ENCODE measurements around the gene UBE2D3. TPM values are rescaled to one million over a fixed set of nuclear protein-coding genes. Genes with fewer than 3 reads are reported as not detected.

Gene UBE2D3
- total RNA-seq, 4 donors from 2014 or later: 436 to 523 (median 488) TPM

- Histone ChIP-seq H3K27ac (no peak overlapping the region), H3K27me3 (no peaks in the 10 kb centered on the region), H3K36me3 (no peaks in the 10 kb centered on the region), H3K4me1 (peaks cover 14% of the 10 kb centered on the region), H3K4me3 (no peak overlapping the region), H3K9me3 (no peaks in the 10 kb centered on the region)
- DNase-seq (ENCODE audit: low spot score in 2 of 2): no peak
- 95% methylated on average over 7 of the region's 7 CpGs for WGBS
- TF ChIP-seq EP300 (IDR thresholded peaks at IDR 0.05): no peak
- no peak for TF ChIP-seq POLR2AphosphoS5 (IDR thresholded peaks at IDR 0.05)
- TF ChIP-seq CTCF (IDR thresholded peaks at IDR 0.05): no peak
- TF ChIP-seq POLR2A (IDR thresholded peaks at IDR 0.05): no peak
Observed at GRCh38 chr4:102829803-102830202, 2.5 kb upstream of the UBE2D3 start.

GRCh38 chr4:102828497-102828808 is 1.1 kb upstream of the UBE2D3 start:
- H3K4me3 ChIP-seq: peak overlapping the region; percentile 68
- no peaks in the 10 kb centered on the region for H3K9me3 ChIP-seq

GRCh38 chr4:102827674-102828496 is 534 bp upstream of the UBE2D3 start:
- Histone ChIP-seq H3K36me3 (no peaks in the 10 kb centered on the region), H3K9me3 (no peaks in the 10 kb centered on the region), H3K4me1 (peaks cover 31% of the 10 kb centered on the region), H3K27me3 (no peaks in the 10 kb centered on the region), H3K4me3 (peak overlapping the region; percentile 68), H3K27ac (peak overlapping the region; percentile 100)
- WGBS: 0% methylated on average over 42 of the region's 50 CpGs
- TF ChIP-seq POLR2A (IDR thresholded peaks at IDR 0.05) (peak; percentile 14 to 19), EP300 (IDR thresholded peaks at IDR 0.05) (no peak), POLR2AphosphoS5 (IDR thresholded peaks at IDR 0.05) (peak in 2 of 3 donors; percentile 48 to 79)
- DNase-seq (ENCODE audit: low spot score in 2 of 2): peak; percentile 99 to 100

More at GRCh38 chr4:102828497-102828808, 1.1 kb upstream of the UBE2D3 start:
- no peaks in the 10 kb centered on the region for H3K36me3 ChIP-seq
- 0% methylated on average over 4 of the region's 4 CpGs for WGBS
- no peak for TF ChIP-seq POLR2A (IDR thresholded peaks at IDR 0.05)
- no peak for TF ChIP-seq POLR2AphosphoS5 (IDR thresholded peaks at IDR 0.05)
- TF ChIP-seq CTCF (IDR thresholded peaks at IDR 0.05): no peak
- TF ChIP-seq EP300 (IDR thresholded peaks at IDR 0.05): no peak
- DNase-seq (ENCODE audit: low spot score in 2 of 2): no peak
- H3K4me1 ChIP-seq: peaks cover 25% of the 10 kb centered on the region
- no peaks in the 10 kb centered on the region for H3K27me3 ChIP-seq
- H3K27ac ChIP-seq: peak overlapping the region; percentile 100

GRCh38 chr4:102826105-102826889 is 1.1 kb downstream of the UBE2D3 start:
- peaks cover 47% of the 10 kb centered on the region for H3K4me1 ChIP-seq
- no peaks in the 10 kb centered on the region for H3K36me3 ChIP-seq
- under 1% methylated on average over 38 of the region's 38 CpGs for WGBS
- H3K9me3 ChIP-seq: no peaks in the 10 kb centered on the region
- peak overlapping the region; percentile 68 for H3K4me3 ChIP-seq
- TF ChIP-seq POLR2AphosphoS5 (IDR thresholded peaks at IDR 0.05): no peak
- no peak for TF ChIP-seq CTCF (IDR thresholded peaks at IDR 0.05)
- no peak for TF ChIP-seq POLR2A (IDR thresholded peaks at IDR 0.05)
- TF ChIP-seq EP300 (IDR thresholded peaks at IDR 0.05): no peak
- H3K27me3 ChIP-seq: no peaks in the 10 kb centered on the region
- H3K27ac ChIP-seq: peak overlapping the region; percentile 100
- peak in 1 of 2 donors; percentile 80 for DNase-seq (ENCODE audit: low spot score in 2 of 2)

GRCh38 chr4:102825261-102826091 is 1.9 kb downstream of the UBE2D3 start:
- DNase-seq (ENCODE audit: low spot score in 2 of 2): no peak
- WGBS: under 1% methylated on average over 23 of the region's 23 CpGs
- Histone ChIP-seq H3K4me3 (peak overlapping the region; percentile 68), H3K4me1 (peaks cover 55% of the 10 kb centered on the region), H3K9me3 (no peaks in the 10 kb centered on the region), H3K27me3 (no peaks in the 10 kb centered on the region), H3K27ac (peak overlapping the region; percentile 100), H3K36me3 (no peaks in the 10 kb centered on the region)
- TF ChIP-seq POLR2A (IDR thresholded peaks at IDR 0.05) (peak in 1 of 2 donors; percentile 12), EP300 (IDR thresholded peaks at IDR 0.05) (no peak)

All from suprapubic skin (tissue), 4 donors.